Suprapubic skin (tissue), 4 donors: ENCODE results near the gene SPATA13. TPM values are rescaled to one million over a fixed set of nuclear protein-coding genes. Genes with fewer than 3 reads are reported as not detected.
"Not testable (repeated sequence)": the region's sequence is repeated elsewhere in the genome, so short reads cannot be mapped to it uniquely, and the experiment has no call there.

Experiments
- DNase-seq, 2 donors: peaks; one replicate each; pipeline ENCODE4 v3.0.0-alpha.2; 2019; ENCODE audit warnings: low spot score in 2 of 2
- H3K27ac ChIP-seq: fragments of 200-600 bp; sonication (generic); one replicate; pipeline ENCODE4 v1.5.1; 2019
- H3K27me3 ChIP-seq: fragments of 200-600 bp; sonication (generic); one replicate; pipeline ENCODE4 v1.5.1; 2019
- H3K36me3 ChIP-seq: fragments of 200-600 bp; sonication (generic); one replicate; pipeline ENCODE4 v1.5.1; 2019
- H3K4me1 ChIP-seq: fragments of 200-600 bp; sonication (generic); one replicate; pipeline ENCODE4 v1.5.1; 2019
- H3K4me3 ChIP-seq: fragments of 200-600 bp; sonication (generic); one replicate; pipeline ENCODE4 v1.5.1; 2019; ENCODE audit warnings: mild to moderate bottlenecking
- H3K9me3 ChIP-seq: fragments of 200-600 bp; sonication (generic); one replicate; pipeline ENCODE4 v1.5.1; 2019
- EP300 ChIP-seq: sonication (generic); formaldehyde crosslinking; IDR thresholded peaks from one replicate; pipeline ENCODE4 v1.6.1; 2017; ENCODE audit warnings: antibody characterized with exemption
- POLR2A ChIP-seq, 2 donors: fragments of 450-650 bp; IDR thresholded peaks; one replicate each; pipeline ENCODE4 v1.6.1; 2017; ENCODE audit warnings: antibody characterized with exemption in 2 of 2, mild to moderate bottlenecking in 2 of 2, moderate library complexity in 2 of 2
- POLR2AphosphoS5 ChIP-seq, 3 donors: sonication (generic); formaldehyde crosslinking; IDR thresholded peaks; one replicate each; pipeline ENCODE4 v1.6.1; 2017; ENCODE audit warnings: antibody characterized with exemption in 3 of 3
- WGBS: methylation state at CpG from one replicate; pipeline ENCODE4 v1.1.5; 2018; 5-methylcytosine and 5-hydroxymethylcytosine counted together
- total RNA-seq, 4 donors: library from RNA; depleted of rRNA; stranded (reverse); fragments of >200 nt; gene quantifications; one replicate each; pipeline ENCODE4 v1.1.0, GENCODE V29; 2016
- TF ChIP-seq, protein P1 (sequence below), 2 donors: fragments of 200-600 bp in 1 of 2; fragments of 450-650 bp in 1 of 2; sonication (generic) in 1 of 2; IDR thresholded peaks; one replicate each; pipeline ENCODE4 v1.5.1; 2016 to 2019; ENCODE audit warnings: antibody characterized with exemption in 2 of 2, mild to moderate bottlenecking in 1 of 2, moderate library complexity in 1 of 2

SPATA13 gene
- total RNA-seq, 4 donors from 2014 or later: 26.5 to 64.2 (median 31.6) TPM

DNA sequence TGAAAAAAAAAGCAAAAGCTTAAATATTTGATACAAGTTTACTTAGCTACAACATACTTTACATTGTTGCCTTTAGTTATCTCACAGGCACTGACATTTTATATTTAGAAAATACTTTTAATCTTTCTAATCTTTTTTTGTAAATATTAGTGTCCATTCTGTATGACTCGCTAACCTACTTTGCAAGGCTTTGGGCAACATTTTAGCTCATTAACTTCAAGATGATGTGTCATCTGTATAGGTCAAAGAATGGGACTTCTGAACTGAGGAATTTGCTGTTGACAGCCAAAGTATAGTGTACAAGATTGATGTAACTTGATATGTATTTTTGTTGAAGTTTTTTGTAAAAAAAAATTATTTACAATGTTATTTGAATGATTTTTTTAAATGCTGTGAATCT is 146.1 kb downstream of the SPATA13 start:
- H3K27me3 ChIP-seq: no peaks in the 10 kb centered on the region
- no peak overlapping the region for H3K27ac ChIP-seq
- DNase-seq: no peak
- no peaks in the 10 kb centered on the region for H3K4me1 ChIP-seq
- peaks cover 23% of the 10 kb centered on the region for H3K36me3 ChIP-seq
- H3K4me3 ChIP-seq: no peak overlapping the region
- no peak for TF ChIP-seq POLR2A (IDR thresholded peaks at IDR 0.05)
- TF ChIP-seq EP300: no peak
- TF ChIP-seq, protein P1, sequence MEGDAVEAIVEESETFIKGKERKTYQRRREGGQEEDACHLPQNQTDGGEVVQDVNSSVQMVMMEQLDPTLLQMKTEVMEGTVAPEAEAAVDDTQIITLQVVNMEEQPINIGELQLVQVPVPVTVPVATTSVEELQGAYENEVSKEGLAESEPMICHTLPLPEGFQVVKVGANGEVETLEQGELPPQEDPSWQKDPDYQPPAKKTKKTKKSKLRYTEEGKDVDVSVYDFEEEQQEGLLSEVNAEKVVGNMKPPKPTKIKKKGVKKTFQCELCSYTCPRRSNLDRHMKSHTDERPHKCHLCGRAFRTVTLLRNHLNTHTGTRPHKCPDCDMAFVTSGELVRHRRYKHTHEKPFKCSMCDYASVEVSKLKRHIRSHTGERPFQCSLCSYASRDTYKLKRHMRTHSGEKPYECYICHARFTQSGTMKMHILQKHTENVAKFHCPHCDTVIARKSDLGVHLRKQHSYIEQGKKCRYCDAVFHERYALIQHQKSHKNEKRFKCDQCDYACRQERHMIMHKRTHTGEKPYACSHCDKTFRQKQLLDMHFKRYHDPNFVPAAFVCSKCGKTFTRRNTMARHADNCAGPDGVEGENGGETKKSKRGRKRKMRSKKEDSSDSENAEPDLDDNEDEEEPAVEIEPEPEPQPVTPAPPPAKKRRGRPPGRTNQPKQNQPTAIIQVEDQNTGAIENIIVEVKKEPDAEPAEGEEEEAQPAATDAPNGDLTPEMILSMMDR (IDR thresholded peaks at IDR 0.05): no peak
- no peak for TF ChIP-seq POLR2AphosphoS5 (IDR thresholded peaks at IDR 0.05)
- 93% methylated on average over 1 of the region's 1 CpG for WGBS
- no peaks in the 10 kb centered on the region for H3K9me3 ChIP-seq

DNA sequence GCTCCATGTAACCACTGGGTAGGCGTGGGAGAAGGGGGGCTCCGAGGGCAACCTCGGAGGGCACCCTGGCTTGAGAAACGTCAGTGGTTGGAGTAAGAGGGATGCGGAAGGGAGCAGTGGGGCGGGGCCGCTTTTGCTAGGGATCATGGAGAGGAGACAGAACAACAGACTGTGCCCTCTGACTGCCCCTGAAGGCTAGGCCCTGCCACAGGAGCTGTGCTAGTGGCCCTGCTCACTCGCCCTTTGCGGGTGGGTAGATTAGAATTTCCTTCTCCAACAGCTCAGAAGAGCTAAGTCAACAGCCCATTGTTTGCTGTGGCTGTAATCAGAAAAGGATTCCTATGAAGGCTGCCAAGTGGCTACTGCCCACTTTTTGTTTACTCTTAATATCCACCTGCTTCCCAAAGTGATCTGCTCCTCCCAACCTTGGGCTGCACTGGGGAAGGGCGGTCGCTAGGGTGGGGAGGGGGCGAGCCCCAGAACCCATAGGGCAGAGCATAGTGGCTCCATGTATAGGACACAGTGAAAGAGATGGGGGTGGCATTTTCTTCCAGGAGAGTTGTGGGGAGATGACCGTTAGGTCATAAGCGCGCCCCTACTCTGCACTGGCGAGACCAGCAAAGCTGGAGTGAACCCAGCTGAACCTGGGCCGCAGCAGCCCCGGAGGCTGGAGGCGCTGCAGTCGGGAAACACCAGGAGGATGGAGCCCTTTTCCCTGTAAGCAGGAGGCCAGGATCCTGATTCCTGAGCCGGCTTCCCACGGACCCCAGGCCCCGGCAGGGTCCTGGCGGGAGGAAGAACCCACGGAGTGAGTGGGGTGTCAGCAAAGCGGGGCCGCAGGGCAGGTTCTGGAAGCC is 146.9 kb downstream of the SPATA13 start:
- no peak overlapping the region for H3K27ac ChIP-seq

DNA sequence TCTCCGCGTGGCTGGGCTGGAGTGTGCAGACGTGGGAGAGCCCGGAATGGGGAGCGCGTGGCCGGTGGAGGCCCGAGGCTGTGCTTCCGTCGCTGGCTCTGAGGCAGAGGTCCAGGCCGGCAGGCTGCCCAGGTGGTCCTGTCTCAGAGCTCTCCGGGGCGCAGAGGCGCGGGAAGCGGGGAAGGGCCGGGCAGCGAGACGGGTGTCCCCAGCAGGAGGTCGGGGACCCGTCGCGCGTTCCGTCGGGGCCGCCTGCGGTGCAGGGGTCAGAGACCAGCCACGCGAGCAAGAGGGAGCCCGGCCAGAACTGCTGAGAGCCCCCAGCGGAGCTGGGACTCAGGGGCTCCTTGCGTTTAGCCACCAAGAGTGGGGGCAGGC is 147.5 kb downstream of the SPATA13 start:
- no peak overlapping the region for H3K27ac ChIP-seq
- H3K36me3 ChIP-seq: peaks cover 13% of the 10 kb centered on the region
- WGBS: 97% methylated on average over 22 of the region's 33 CpGs
- no peak for DNase-seq
- TF ChIP-seq, protein P1 (IDR thresholded peaks at IDR 0.05): no peak
- TF ChIP-seq EP300 (no peak), POLR2A (IDR thresholded peaks at IDR 0.05) (no peak), POLR2AphosphoS5 (IDR thresholded peaks at IDR 0.05) (no peak)
- no peaks in the 10 kb centered on the region for H3K27me3 ChIP-seq
- no peaks in the 10 kb centered on the region for H3K4me1 ChIP-seq
- no peaks in the 10 kb centered on the region for H3K9me3 ChIP-seq
- no peak overlapping the region for H3K4me3 ChIP-seq

More for the DNA sequence above, 146.9 kb downstream of the SPATA13 start:
- 83% methylated on average over 19 of the region's 27 CpGs for WGBS
- H3K4me1 ChIP-seq: no peaks in the 10 kb centered on the region
- H3K9me3 ChIP-seq: no peaks in the 10 kb centered on the region
- H3K4me3 ChIP-seq: no peak overlapping the region
- TF ChIP-seq, protein P1 (IDR thresholded peaks at IDR 0.05): no peak
- no peak for TF ChIP-seq POLR2A (IDR thresholded peaks at IDR 0.05)
- no peak for TF ChIP-seq POLR2AphosphoS5 (IDR thresholded peaks at IDR 0.05)
- no peak for TF ChIP-seq EP300
- no peaks in the 10 kb centered on the region for H3K27me3 ChIP-seq
- H3K36me3 ChIP-seq: peaks cover 19% of the 10 kb centered on the region
- DNase-seq: no peak

- no peaks in the 10 kb centered on the region for H3K4me1 ChIP-seq
- WGBS: 88% methylated on average over 37 of the region's 37 CpGs
- H3K4me3 ChIP-seq: no peak overlapping the region
- TF ChIP-seq EP300: no peak
- TF ChIP-seq, protein P1 (IDR thresholded peaks at IDR 0.05): no peak
- TF ChIP-seq POLR2AphosphoS5 (IDR thresholded peaks at IDR 0.05): no peak
- no peak for TF ChIP-seq POLR2A (IDR thresholded peaks at IDR 0.05)
- no peak for DNase-seq
- H3K36me3 ChIP-seq: peaks cover 9% of the 10 kb centered on the region
- no peak overlapping the region for H3K27ac ChIP-seq
- no peaks in the 10 kb centered on the region for H3K27me3 ChIP-seq
- H3K9me3 ChIP-seq: no peaks in the 10 kb centered on the region
Measured at GRCh38 chr13:24308488-24309020, 148.0 kb downstream of the SPATA13 start.

GRCh38 chr13:24309300-24309699 is 148.8 kb downstream of the SPATA13 start, which contains the start of gene C1QTNF9:
C1QTNF9 (plus strand) TSS chr13:24309580; CDS start chr13:24316004, 6,424 bp downstream.
- not testable (repeated sequence) for H3K9me3 ChIP-seq, H3K27ac ChIP-seq, H3K36me3 ChIP-seq, H3K27me3 ChIP-seq, H3K4me3 ChIP-seq, H3K4me1 ChIP-seq, DNase-seq
- 43% methylated on average over 2 of the region's 2 CpGs for WGBS
